H1 (cell line): ENCODE data around the gene LSR. TPM values are rescaled to one million over a fixed set of nuclear protein-coding genes. Genes with fewer than 3 reads are reported as not detected.

Experiments used
- CREB1 ChIP-seq: IDR thresholded peaks from 2 replicates; pipeline ENCODE4 v1.6.1; 2012; ENCODE audit warnings: inconsistent platforms
- FOSL1 ChIP-seq: IDR thresholded peaks from 2 replicates; pipeline ENCODE4 v1.6.1; 2011; ENCODE audit warnings: mild to moderate bottlenecking, low read depth, low read length, moderate library complexity; ENCODE audit not compliant: insufficient read depth
- POLR2AphosphoS5 ChIP-seq: IDR thresholded peaks from 2 replicates; pipeline ENCODE4 v1.6.1; 2011; ENCODE audit warnings: low read depth, low read length
- SIRT6 ChIP-seq: IDR thresholded peaks from one replicate; pipeline ENCODE4 v1.7.1; 2012; ENCODE audit warnings: low read length, inconsistent platforms
- polyA plus RNA-seq, 7 experiments: library from polyadenylated mRNA; depleted of rRNA in 3 of 7; stranded (reverse) in 5 of 7; unstranded in 2 of 7; fragments of >200 nt in 5 of 7; fragments of 200-250 nt in 2 of 7; gene quantifications; 1 replicate in 5 of 7; 2 replicates in 1 of 7; 4 replicates in 1 of 7; pipeline versions ENCODE4 v1.2.1 to v1.2.3, GENCODE V29; 2011 to 2013; ENCODE audit warnings: missing spikeins in 2 of 7, mixed read lengths in 2 of 7
- total RNA-seq: library from RNA; stranded (reverse); fragmentation: NEBNext Ultra II Directional; extraction: Animal tissue kit (Norgen Biotek cat#: 25700); gene quantifications from 2 replicates; pipeline ENCODE4 v1.2.1, GENCODE V29; 2021

Gene LSR
- total and polyA plus RNA-seq, 2 of the 8 experiments (the other 6 are each of a cell fraction or from before 2014, with no cell fraction given) = 159 to 186 TPM

DNA sequence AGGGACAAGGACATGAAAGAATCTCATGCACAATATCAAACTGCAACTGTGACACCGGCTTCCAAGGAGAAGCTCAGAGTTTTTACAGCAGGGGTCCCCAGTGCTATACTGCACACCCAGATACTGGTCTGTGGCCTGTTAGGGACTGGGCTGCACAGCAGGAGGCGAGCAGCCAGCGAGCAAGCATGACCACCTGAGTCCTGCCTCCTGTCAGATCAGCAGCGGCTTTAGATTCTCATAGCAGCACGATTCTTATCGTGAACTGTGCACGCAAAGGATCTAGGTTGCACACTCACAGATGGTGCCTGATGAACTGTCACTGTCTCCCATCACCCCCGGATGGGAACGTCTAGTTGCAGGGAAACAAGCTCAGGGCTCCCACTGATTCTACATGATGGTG is 67.1 kb downstream of the LSR start (continued):
- TF ChIP-seq FOSL1 (no peak), CREB1 (no peak), SIRT6 (no peak), POLR2AphosphoS5 (no peak)
